ENCODE measurements around the gene COMMD8. TPM values are rescaled to one million over a fixed set of nuclear protein-coding genes. Genes with fewer than 3 reads are reported as not detected.

The COMMD8 gene
- total RNA-seq, 3 donors from 2014 or later (not counting 1 experiment from before 2014, with no cell fraction given) = 12.3 to 19.6 (median 13.1) TPM

DNA sequence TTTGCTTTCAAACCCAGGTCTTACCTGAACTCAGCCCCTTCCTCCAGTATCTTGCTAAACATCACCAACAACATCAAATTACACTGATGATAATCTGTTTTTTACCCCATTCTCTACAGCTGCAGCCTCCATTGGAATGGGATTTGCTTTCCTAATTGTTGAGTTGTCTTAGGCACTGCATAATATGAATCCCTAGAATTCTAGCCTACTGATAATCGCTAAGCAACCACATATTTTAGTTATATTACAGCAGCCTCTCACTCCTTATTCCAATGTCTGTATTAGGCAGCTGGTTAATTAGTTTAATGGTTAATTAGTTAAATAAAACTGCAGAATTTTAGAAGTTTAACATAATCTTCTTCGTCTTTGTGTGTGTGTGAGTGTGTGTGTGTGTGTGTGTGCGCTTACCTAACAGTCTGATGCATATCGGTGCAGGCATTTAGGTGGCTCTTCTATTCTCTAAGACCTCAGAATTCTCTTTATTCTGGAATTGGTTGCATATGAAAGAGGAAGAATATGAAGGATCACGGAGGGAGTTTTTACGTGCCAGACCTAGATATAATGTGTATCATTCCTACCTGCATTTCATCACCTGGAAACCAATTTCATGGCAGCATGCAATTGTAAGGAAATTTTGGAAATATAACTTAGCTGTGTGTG is 5.3 kb upstream of the COMMD8 start:
- Mint-ChIP-seq H3K4me1 (peaks cover 0 to 2% of the 10 kb centered on the region in 2 donors), H3K9me3 (no peaks in the 10 kb centered on the region), H3K36me3 (no peaks in the 10 kb centered on the region), H3K4me3 (no peak overlapping the region), H3K27ac (no peak overlapping the region), H3K27me3 (ENCODE audit: low read depth in 2 of 2) (peaks cover 0 to 3% of the 10 kb centered on the region in 2 donors)
- Histone ChIP-seq H3K27me3 (ENCODE audit: control insufficient read depth, insufficient read depth, low read length) (no peaks in the 10 kb centered on the region), H3K27ac (ENCODE audit: low read length) (no peak overlapping the region), H3K4me3 (ENCODE audit: low read length) (no peak overlapping the region), H3K9me3 (ENCODE audit: control insufficient read depth, insufficient read depth, low read length) (no peaks in the 10 kb centered on the region), H3K36me3 (ENCODE audit: control insufficient read depth, insufficient read depth, low read length) (no peaks in the 10 kb centered on the region), H3K4me1 (ENCODE audit: control insufficient read depth, insufficient read depth, low read length) (no peaks in the 10 kb centered on the region)
- TF ChIP-seq, protein P1, sequence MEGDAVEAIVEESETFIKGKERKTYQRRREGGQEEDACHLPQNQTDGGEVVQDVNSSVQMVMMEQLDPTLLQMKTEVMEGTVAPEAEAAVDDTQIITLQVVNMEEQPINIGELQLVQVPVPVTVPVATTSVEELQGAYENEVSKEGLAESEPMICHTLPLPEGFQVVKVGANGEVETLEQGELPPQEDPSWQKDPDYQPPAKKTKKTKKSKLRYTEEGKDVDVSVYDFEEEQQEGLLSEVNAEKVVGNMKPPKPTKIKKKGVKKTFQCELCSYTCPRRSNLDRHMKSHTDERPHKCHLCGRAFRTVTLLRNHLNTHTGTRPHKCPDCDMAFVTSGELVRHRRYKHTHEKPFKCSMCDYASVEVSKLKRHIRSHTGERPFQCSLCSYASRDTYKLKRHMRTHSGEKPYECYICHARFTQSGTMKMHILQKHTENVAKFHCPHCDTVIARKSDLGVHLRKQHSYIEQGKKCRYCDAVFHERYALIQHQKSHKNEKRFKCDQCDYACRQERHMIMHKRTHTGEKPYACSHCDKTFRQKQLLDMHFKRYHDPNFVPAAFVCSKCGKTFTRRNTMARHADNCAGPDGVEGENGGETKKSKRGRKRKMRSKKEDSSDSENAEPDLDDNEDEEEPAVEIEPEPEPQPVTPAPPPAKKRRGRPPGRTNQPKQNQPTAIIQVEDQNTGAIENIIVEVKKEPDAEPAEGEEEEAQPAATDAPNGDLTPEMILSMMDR (IDR thresholded peaks at IDR 0.05) = no peak
- ATAC-seq (no peak), DNase-seq (no peak)
- 76% methylated on average over 2 of the region's 6 CpGs for WGBS (ENCODE audit: insufficient coverage)
- intact Hi-C loops (cut with micrococcal nuclease) = no loop called here

DNA sequence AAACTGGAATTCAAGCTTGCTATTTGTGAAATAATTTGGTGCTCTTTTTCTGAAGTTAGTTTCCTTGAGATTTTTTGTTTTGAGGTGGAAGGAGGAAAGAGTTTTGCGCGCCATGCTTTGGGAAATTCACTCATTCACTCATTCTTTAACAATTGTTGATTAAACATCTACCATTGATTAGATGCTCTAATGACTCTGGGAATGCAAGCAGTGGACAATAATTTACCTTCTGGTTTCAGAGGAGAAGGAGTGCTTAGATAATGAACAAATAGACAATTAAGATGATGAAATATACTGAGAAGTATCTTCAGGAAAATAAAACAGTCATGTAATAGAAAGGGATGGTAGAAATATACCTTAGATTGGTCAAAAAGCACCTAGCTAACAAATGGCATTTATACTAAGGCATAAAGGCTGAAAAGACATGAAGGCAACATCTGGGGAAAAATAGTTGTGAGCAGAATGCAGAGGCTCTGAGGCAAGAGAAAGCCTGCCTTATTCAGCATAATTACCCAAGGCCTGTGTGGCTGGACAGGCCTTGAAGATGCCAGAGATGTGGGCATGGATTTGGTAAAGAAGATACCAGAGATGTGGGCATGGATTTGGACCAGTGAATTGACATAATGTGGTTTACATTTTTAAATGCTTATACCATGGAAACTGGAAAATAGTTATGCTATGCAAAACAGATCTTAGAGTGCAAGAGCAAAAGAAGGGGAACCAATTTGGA is 2.7 kb upstream of the COMMD8 start:
- no peak overlapping the region for H3K27ac Mint-ChIP-seq
- no CpG with 5 or more reads among the region's 2 CpGs for WGBS (ENCODE audit: insufficient coverage)
- Histone ChIP-seq H3K27me3 (ENCODE audit: control insufficient read depth, insufficient read depth, low read length) (no peaks in the 10 kb centered on the region), H3K36me3 (ENCODE audit: control insufficient read depth, insufficient read depth, low read length) (no peaks in the 10 kb centered on the region), H3K27ac (ENCODE audit: low read length) (no peak overlapping the region), H3K4me3 (ENCODE audit: low read length) (no peak overlapping the region), H3K9me3 (ENCODE audit: control insufficient read depth, insufficient read depth, low read length) (no peaks in the 10 kb centered on the region), H3K4me1 (ENCODE audit: control insufficient read depth, insufficient read depth, low read length) (peaks cover 9% of the 10 kb centered on the region)
- peaks cover 14 to 23% of the 10 kb centered on the region in 2 donors for H3K4me1 Mint-ChIP-seq
- DNase-seq (no peak), ATAC-seq (peak in 1 of 3 donors; percentile 9)
- H3K36me3 Mint-ChIP-seq = no peaks in the 10 kb centered on the region
- H3K9me3 Mint-ChIP-seq = no peaks in the 10 kb centered on the region
- TF ChIP-seq, protein P1 (IDR thresholded peaks at IDR 0.05) = no peak
- no peaks in the 10 kb centered on the region for H3K27me3 Mint-ChIP-seq (ENCODE audit: low read depth in 2 of 2)
- intact Hi-C loops (cut with micrococcal nuclease) = no loop called here
- no peak overlapping the region for H3K4me3 Mint-ChIP-seq

DNA sequence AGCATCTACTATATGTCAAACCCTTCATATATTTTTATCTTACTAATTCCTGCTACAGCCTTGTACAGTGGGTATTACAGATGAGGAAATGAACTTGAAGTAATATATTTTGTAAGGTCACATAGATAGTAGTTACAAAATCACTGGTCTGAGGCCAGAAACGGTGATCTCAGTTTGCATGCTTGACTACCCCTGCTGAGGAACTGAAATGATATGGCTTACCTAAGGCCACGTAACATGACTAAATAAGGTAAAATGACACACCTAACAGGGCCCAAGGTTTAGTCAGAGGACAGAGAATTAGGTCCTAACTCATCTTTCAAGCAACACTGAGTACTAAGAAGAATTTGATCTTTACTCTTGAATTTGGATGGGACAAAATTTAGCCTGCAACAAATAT is 1.5 kb upstream of the COMMD8 start:
- 62% methylated on average over 2 of the region's 2 CpGs for WGBS (ENCODE audit: insufficient coverage)
- peaks cover 21 to 30% of the 10 kb centered on the region in 2 donors for H3K4me1 Mint-ChIP-seq
- H3K27ac Mint-ChIP-seq = no peak overlapping the region
- no peak overlapping the region for H3K27ac ChIP-seq (ENCODE audit: low read length)
- H3K27me3 ChIP-seq (ENCODE audit: control insufficient read depth, insufficient read depth, low read length) = no peaks in the 10 kb centered on the region
- peaks cover 9% of the 10 kb centered on the region for H3K4me1 ChIP-seq (ENCODE audit: control insufficient read depth, insufficient read depth, low read length)
- DNase-seq (peak in 1 of 2 donors; percentile 7), ATAC-seq (peak in 1 of 3 donors; percentile 34)
- no peaks in the 10 kb centered on the region for H3K36me3 Mint-ChIP-seq
- no peaks in the 10 kb centered on the region for H3K9me3 ChIP-seq (ENCODE audit: control insufficient read depth, insufficient read depth, low read length)
- no peaks in the 10 kb centered on the region for H3K27me3 Mint-ChIP-seq (ENCODE audit: low read depth in 2 of 2)
- TF ChIP-seq, protein P1 (IDR thresholded peaks at IDR 0.05) = no peak
- H3K36me3 ChIP-seq (ENCODE audit: control insufficient read depth, insufficient read depth, low read length) = peaks cover 1% of the 10 kb centered on the region
- H3K4me3 ChIP-seq (ENCODE audit: low read length) = no peak overlapping the region
- no peaks in the 10 kb centered on the region for H3K9me3 Mint-ChIP-seq
- intact Hi-C loops (cut with micrococcal nuclease) = no loop called here
- peak overlapping the region; percentile 19 for H3K4me3 Mint-ChIP-seq

Data from natural killer cell (primary cell).